COLO829 (cell line): ENCODE measurements around the gene LINGO1.

Experiments used
- DNase-seq: peaks from one replicate; pipeline ENCODE4 v3.0.0; 2012; ENCODE audit warnings: low spot score

The LINGO1 gene

DNA sequence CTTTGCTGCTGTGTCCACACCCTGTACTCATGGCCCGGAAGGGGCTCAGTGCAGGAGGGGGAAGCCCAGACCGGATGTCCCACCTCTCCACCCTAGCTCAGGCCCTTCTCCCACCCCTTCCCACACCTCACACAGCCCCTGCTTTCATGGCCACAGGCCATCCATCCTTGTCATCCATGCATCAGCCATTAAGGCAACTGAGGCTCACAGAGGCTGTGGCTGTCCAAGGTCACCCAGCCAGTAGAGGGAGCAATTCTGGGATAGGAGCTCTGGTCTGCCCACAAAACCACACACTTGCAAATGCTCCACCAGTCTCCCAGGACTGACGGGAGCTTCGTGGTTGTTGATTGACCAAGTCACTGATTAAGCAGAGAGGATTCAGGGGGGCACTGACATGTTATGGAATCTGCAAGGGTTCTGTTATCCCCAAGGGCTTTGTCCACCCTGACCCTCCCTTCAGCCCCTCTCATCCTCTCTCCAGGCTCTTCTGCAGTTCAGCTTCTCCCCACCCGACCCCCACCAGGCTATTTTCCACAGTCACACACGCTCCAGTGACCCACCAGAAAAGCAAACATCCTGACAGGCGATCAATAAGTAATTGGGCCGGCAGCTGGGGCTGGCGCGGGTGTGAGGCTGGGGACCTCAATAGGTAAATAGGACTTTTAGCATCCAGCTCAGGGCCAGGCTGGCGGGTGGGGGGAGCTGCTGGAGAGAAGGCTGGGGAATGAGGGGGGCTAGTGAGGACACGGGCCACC, 15.1 kb downstream of the LINGO1 start:
- no peak for DNase-seq

DNA sequence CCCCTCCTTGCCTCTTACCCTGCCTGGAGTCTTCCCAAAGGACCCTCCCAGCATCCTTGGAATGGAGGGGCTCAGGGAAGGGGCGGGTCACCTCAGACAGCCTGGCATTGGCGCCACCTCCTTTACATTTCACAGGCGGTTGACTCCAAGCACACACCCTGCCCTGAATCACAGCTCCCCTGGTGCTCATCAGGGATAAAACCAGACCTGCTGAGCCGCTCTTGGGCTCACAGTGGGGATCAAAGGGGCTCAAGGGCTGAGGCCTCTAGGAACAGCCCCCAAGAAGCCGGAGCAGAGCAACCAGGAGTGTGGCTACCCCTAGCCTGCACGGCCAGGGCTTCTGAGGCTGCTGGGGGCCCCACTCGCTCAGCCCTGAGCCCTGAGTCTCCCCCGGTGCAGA, 16.6 kb downstream of the LINGO1 start:
- DNase-seq = no peak

DNA sequence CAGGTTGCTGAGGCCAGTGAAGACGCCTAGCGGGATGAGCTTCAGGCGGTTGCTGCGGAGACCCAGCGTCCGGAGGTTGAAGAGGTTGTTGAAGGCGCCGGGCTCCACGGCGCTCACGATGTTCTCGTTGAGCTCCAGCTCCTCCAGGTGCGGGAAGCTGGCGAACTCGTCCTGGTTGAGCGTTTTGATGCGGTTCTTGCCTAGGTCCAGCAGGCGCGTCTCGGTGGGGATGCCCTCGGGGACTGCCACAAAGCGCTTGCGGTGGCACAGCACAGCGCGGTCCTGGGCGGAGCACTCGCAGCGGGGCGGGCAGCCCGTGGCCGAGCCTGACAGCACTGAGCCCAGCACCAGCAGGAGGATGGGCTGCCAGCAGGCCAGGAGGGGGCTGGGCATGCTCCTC, 17.2 kb downstream of the LINGO1 start:
- DNase-seq = no peak

- DNase-seq = no peak
Measured at GRCh38 chr15:77614251-77614806, 18.4 kb downstream of the LINGO1 start.

DNA sequence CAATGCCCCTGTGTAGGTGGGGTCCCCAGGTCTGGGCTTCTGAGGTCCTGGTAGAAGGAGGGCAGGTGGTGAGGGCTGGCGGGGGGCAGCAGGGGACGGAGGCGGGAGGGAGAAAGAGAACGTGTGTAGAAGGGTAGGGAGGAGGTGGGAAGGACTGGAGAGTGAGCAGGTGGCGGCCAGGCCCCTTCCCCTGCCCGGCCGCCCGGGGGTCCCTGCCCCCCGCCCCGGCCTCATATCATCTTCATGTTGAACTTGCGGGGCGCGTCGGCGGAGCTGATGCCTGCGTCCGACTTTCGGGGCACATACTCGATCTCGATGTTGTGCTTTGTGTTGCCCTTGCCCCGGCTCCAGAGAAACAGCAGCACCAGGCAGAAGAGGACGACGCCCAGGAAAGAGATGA, 18.9 kb downstream of the LINGO1 start:
- no peak for DNase-seq

DNA sequence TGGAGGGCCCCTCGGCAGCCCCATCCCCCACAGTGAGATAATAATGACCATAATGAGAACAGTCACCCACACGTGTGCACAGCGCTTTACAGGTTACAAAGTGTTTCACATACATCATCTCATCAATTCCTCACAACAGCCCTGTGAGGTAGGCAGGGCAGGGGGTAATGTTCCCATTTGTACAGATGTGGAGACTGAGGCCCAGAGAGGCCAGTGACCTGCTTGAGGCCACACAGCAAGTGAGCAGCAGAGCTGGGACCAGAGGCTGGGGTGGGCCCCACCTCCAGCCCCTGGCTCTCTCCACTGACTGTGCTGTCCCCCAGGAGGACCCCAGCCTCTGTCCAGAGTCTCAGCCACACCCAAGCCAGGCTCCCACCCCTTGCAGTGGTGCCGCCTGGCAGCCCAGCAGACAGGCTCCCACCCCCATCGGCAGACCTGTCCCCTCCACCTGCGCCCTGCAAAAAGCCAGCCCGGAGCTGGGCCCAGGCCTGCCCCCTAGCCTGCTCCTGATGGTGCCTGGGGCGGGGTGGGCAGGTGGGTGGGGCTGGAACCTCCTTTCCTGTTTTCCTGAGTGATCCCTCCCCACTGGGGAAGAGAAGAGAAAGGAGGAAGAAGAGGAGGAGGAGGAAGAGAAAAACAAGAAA, 19.6 kb downstream of the LINGO1 start:
- no peak for DNase-seq

DNA sequence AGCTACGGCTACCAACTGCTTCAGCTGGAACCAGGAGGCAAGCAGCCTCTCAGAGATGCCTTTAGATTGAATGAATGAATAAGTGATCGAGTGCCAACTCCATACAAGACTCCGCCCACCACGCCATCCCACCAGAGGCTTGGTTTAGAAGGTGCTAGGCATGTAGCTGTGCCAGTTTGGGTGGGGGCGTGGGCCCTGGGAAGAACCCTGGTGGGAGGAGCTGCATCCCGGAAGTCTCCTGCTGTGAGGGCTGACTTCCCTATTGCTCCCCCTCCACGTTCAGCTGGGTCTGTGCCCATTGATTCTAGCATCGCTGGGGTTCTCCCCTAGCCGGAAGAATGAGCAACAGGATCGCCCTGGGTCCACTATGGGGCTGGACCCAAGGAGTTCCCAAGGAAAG, 20.9 kb downstream of the LINGO1 start:
- DNase-seq = no peak

- DNase-seq = no peak
Measured at GRCh38 chr15:77610731-77611130, 22.0 kb downstream of the LINGO1 start.

GRCh38 chr15:77609558-77609957, 23.2 kb downstream of the LINGO1 start:
- no peak for DNase-seq

DNA sequence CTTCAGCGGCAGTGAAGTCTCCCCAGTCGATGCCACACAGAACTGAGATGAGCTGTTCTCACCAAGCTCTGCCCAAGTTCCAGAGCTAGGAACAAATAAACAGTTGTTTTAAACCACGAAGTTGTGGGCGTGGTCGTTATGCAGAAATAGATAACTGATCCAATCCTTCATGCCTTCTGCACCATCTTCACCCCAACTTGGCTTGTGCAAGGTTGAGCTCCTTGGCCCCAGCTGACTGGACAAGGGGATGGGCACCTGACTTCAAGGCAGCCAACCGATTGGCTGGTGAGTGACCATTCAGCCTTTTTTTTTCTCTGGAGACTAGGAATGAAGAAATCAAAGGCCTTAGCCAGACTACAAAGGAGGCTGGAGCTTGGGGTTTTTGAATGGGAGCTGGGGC, 23.9 kb downstream of the LINGO1 start:
- DNase-seq = peak; percentile 45

DNA sequence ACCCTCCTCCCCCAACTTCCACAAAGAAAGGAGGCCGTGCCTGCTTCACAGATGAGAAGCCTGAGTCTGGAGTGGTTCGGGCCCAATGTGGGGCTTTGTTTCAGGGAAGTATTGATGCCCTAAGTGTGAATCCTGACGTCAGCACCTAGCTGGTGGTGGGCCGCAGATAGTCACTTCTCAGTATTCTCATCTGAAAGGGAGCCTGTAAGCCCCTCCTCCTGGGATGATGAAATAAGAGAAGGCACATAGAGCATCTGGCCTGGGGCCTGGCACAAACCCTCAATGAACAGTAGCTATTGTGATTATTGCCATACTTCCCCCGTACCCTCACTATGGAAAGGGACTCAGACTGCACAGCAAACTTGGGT, 24.8 kb downstream of the LINGO1 start:
- peak; percentile 29 for DNase-seq

GRCh38 chr15:77607111-77607893, 25.4 kb downstream of the LINGO1 start:
- DNase-seq = no peak

GRCh38 chr15:77606142-77607034, 26.3 kb downstream of the LINGO1 start:
- no peak for DNase-seq

DNA sequence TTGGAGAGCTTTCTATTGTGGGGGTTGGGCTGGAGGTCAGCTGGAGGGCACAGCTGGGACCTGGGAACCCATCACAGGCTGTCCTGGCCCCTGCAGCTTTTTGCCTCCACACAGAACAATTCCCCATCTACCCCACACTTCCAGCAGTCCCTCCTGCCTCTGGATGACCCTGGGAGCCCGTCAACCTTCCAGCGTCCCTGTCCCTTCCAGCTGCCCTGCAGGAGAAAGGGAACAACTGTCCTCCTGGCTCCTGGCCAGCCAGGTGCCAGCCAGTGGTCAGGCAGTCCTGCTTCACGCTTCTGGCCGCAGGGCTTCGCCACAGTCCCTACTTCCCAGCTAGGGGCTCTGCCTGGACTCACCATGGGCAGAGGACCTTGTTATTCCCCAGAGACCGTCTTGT, 27.2 kb downstream of the LINGO1 start:
- no peak for DNase-seq

DNA sequence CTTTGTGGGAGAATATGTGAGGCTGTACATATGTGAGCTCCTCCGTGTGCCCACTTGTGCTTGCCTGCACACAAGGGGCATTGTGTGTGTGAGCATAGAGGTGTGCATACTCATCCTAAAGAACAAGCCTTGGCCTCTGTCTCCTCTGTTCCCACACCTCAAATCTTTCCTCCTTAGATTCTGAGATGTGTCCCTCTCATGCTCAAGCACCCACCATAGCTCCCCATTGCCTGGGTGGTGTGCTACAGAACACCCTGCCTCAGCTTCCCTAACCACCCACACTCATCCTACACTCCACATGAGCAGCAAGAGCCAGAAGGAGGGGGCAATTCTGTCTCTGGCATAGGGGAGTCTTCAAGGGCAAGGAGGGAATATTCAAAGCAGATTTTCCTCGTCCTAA, 27.7 kb downstream of the LINGO1 start:
- no peak for DNase-seq

- DNase-seq = no peak
Measured at GRCh38 chr15:77603611-77604336, 28.9 kb downstream of the LINGO1 start.

DNA sequence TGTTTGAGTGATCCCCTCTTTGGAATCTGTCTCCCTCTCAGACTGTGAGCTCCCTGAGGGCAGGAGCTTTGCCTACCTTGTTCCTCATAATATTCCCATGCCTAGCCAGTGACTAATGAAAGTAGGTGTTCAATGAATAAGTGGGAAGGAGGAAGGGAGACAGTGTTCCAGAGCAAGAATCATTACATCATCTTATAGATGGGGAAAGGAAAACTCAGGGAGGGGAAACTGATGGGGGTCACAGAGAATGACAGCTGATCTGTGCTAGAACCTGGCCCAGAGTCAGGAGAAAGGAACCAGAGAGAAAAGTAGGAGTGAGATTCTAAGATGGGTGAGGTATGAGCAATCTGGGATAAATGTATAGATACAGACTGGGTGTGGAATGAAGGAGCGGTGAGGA, 29.9 kb downstream of the LINGO1 start:
- DNase-seq = no peak

- no peak for DNase-seq
Measured at GRCh38 chr15:77599899-77600298, 32.8 kb downstream of the LINGO1 start.

- no peak for DNase-seq
Measured at GRCh38 chr15:77599357-77599756, 33.4 kb downstream of the LINGO1 start.

GRCh38 chr15:77598644-77599043, 34.1 kb downstream of the LINGO1 start:
- no peak for DNase-seq

GRCh38 chr15:77597804-77598453, 34.8 kb downstream of the LINGO1 start:
- DNase-seq = no peak
